Endothelial cell of umbilical vein (primary cell): ENCODE results near the gene TEX36. TPM values are rescaled to one million over a fixed set of nuclear protein-coding genes. Genes with fewer than 3 reads are reported as not detected.

Experiments used
- BruUV-seq: library from RNA; stranded (reverse); fragments of 400-500 nt; replicated peaks from 2 replicates; lab custom pipeline; 2021; lab: Mats Ljungman, UMichigan
- CTCF ChIA-PET: fragments of 300-600, 350-600 bp; sonication (Branson Sonifier 250); formaldehyde crosslinking; loops from one replicate; lab custom pipeline; 2021; ENCODE audit warnings: antibody characterized with exemption, inconsistent platforms; lab: Charles Lee
- POLR2A ChIA-PET: fragments of 300-600, 350-600 bp; sonication (Branson Sonifier 250); formaldehyde crosslinking; loops from one replicate; lab custom pipeline; 2021; ENCODE audit warnings: antibody characterized with exemption, inconsistent platforms; lab: Charles Lee
- DNase-seq: peaks from one replicate; pipeline ENCODE4 v3.0.0-alpha.2; 2011; ENCODE audit warnings: low read depth, low spot score
- FAIRE-seq: peaks from 2 replicates; lab custom pipeline; 2011; peaks lifted over from hg19 to GRCh38; lab: Jason Lieb, UNC
- H2AFZ ChIP-seq: 2 replicates; pipeline ENCODE4 v1.6.0; 2012; ENCODE audit warnings: low read depth, low read length, control low read depth, inconsistent platforms
- H3K27ac ChIP-seq: 2 replicates; pipeline ENCODE4 v1.5.1; 2011; ENCODE audit warnings: low read depth, mild to moderate bottlenecking, control low read depth, low read length, moderate library complexity; ENCODE audit not compliant: insufficient read depth
- H3K27me3 ChIP-seq, 2 experiments: 2 replicates each; pipeline versions ENCODE4 v1.6.0 to v1.6.1; 2011; ENCODE audit warnings: low read length in 2 of 2, mixed read lengths in 1 of 2; ENCODE audit not compliant: control insufficient read depth in 2 of 2, insufficient read depth in 2 of 2
- H3K36me3 ChIP-seq, 2 experiments: 2 replicates in 1 of 2; 3 replicates in 1 of 2; pipeline ENCODE4 v1.5.1; 2011; ENCODE audit warnings: low read length in 2 of 2, mild to moderate bottlenecking in 1 of 2, moderate library complexity in 1 of 2; ENCODE audit not compliant: control insufficient read depth in 2 of 2, insufficient read depth in 2 of 2; ENCODE audit errors: extremely low read depth in 1 of 2
- H3K4me1 ChIP-seq: 3 replicates; pipeline ENCODE4 v1.5.1; 2011; ENCODE audit warnings: mild to moderate bottlenecking, low read length; ENCODE audit not compliant: control insufficient read depth, insufficient read depth; ENCODE audit errors: extremely low read depth
- H3K4me2 ChIP-seq: 2 replicates; pipeline ENCODE4 v1.6.1; 2011; ENCODE audit warnings: low read length, control low read depth, mixed read lengths; ENCODE audit not compliant: insufficient read depth
- H3K4me3 ChIP-seq, 3 experiments: fragments of 200-600 bp in 1 of 3; sonication (generic), shearing (Covaris generic) in 1 of 3; replicated peaks in 1 of 3; 2 replicates each; pipeline ENCODE4 v1.5.1; 2011 to 2016; ENCODE audit warnings: control low read depth in 3 of 3, low read length in 3 of 3, mild to moderate bottlenecking in 2 of 3, inconsistent platforms in 1 of 3, low read depth in 1 of 3, moderate library complexity in 1 of 3; ENCODE audit not compliant: insufficient read depth in 1 of 3
- H3K79me2 ChIP-seq: 2 replicates; pipeline ENCODE4 v1.6.0; 2012; ENCODE audit warnings: low read length, inconsistent platforms; ENCODE audit not compliant: control insufficient read depth, insufficient read depth
- H3K9ac ChIP-seq: replicated peaks from 2 replicates; pipeline ENCODE3; 2011; ENCODE audit warnings: low read length, control low read depth; ENCODE audit not compliant: insufficient read depth; ENCODE audit errors: extremely low read depth
- H3K9me1 ChIP-seq: replicated peaks from 3 replicates; pipeline ENCODE4 v1.6.0; 2011; ENCODE audit warnings: mild to moderate bottlenecking, low read length; ENCODE audit not compliant: control insufficient read depth, insufficient read depth; ENCODE audit errors: extremely low read depth
- H3K9me3 ChIP-seq: replicated peaks from 2 replicates; pipeline ENCODE4 v1.5.1; 2012; ENCODE audit warnings: low read length, inconsistent platforms; ENCODE audit not compliant: control insufficient read depth, insufficient read depth
- H4K20me1 ChIP-seq: replicated peaks from 2 replicates; pipeline ENCODE3; 2011; ENCODE audit warnings: mild to moderate bottlenecking, low read length; ENCODE audit not compliant: control insufficient read depth, insufficient read depth; ENCODE audit errors: extremely low read depth
- CTCF ChIP-seq, 2 donors: IDR thresholded peaks; 1 replicate in 1 of 2; 2 replicates in 1 of 2; pipeline ENCODE4 v1.5.1; 2011; ENCODE audit warnings: low read length in 2 of 2, mild to moderate bottlenecking in 2 of 2, moderate library complexity in 2 of 2, control low read depth in 1 of 2, inconsistent platforms in 1 of 2, low read depth in 1 of 2; ENCODE audit not compliant: insufficient read depth in 1 of 2; ENCODE audit errors: extremely low read depth in 1 of 2
- EZH2 ChIP-seq: IDR thresholded peaks from 2 replicates; pipeline ENCODE4 v1.6.1; 2012; ENCODE audit warnings: borderline replicate concordance, low read depth, mild to moderate bottlenecking, moderate library complexity, low read length, inconsistent platforms; ENCODE audit not compliant: severe bottlenecking
- FOS ChIP-seq: IDR thresholded peaks from 2 replicates; pipeline ENCODE4 v1.6.1; 2011; ENCODE audit warnings: mild to moderate bottlenecking, low read length, moderate library complexity, borderline replicate concordance; ENCODE audit not compliant: insufficient read depth
- GATA2 ChIP-seq: IDR thresholded peaks from 2 replicates; pipeline ENCODE4 v1.7.0; 2011; ENCODE audit warnings: low read depth, mild to moderate bottlenecking, moderate library complexity, mixed read lengths, low read length; ENCODE audit not compliant: insufficient read length, insufficient read depth
- JUN ChIP-seq: IDR thresholded peaks from 2 replicates; pipeline ENCODE4 v1.6.1; 2011; ENCODE audit warnings: borderline replicate concordance, low read depth; ENCODE audit not compliant: insufficient read length, insufficient read depth
- MAX ChIP-seq: IDR thresholded peaks from 2 replicates; pipeline ENCODE4 v1.6.1; 2011; ENCODE audit not compliant: insufficient read depth, insufficient read length
- POLR2A ChIP-seq: IDR thresholded peaks from 2 replicates; pipeline ENCODE4 v1.6.1; 2012; ENCODE audit warnings: low read depth, mild to moderate bottlenecking, control low read depth, low read length
- dilution Hi-C: fragments of 300-500 bp; cut with MboI; formaldehyde crosslinking; loops from one replicate; pipeline ENCODE4 v1.15.0; 2019; ENCODE audit warnings: low sequenced_read_pairs; ENCODE audit not compliant: extremely low pct_ligation_motif_present
- intact Hi-C: fragments of 100-400 bp; cut with micrococcal nuclease; formaldehyde crosslinking; loops from one replicate; pipeline ENCODE4 v1.10.0; 2022
- polyA plus RNA-seq, 4 experiments: library from polyadenylated mRNA; depleted of rRNA in 3 of 4; stranded (reverse) in 3 of 4; unstranded in 1 of 4; fragments of >200 nt; gene quantifications; 2 replicates each; pipeline versions ENCODE4 v1.2.1 to v1.2.3, GENCODE V29; 2011 to 2012; ENCODE audit warnings: missing spikeins in 1 of 4
- total RNA-seq: library from RNA; stranded (reverse); gene quantifications from 2 replicates; pipeline ENCODE4 v1.2.3, GENCODE V29; 2021

The TEX36 gene
- total and polyA plus RNA-seq, 2 donors (not counting 3 experiments of a cell fraction or from before 2014, with no cell fraction given), result not detected

GRCh38 chr10:125727436-125727835 lies 44.5 kb upstream of the TEX36 start:
- ChIA-PET POLR2A (no interaction called here), CTCF (no interaction called here)
- FAIRE-seq (no peak), DNase-seq (no peak)
- dilution Hi-C loops (no loop called here), intact Hi-C loops (no loop called here)
- BruUV-seq, result no TSS peak
- Histone ChIP-seq H2AFZ (no peak overlapping the region), H3K4me3 (no peak overlapping the region), H3K36me3 (peaks cover 24 to 37% of the 10 kb centered on the region in 2 experiments), H3K9me3 (no peaks in the 10 kb centered on the region), H3K79me2 (no peaks in the 10 kb centered on the region), H3K27me3 (no peaks in the 10 kb centered on the region), H3K27ac (no peak overlapping the region), H3K9ac (no peak overlapping the region), H3K4me2 (no peak overlapping the region), H4K20me1 (no peaks in the 10 kb centered on the region), H3K4me1 (no peaks in the 10 kb centered on the region), H3K9me1 (no peaks in the 10 kb centered on the region)
- TF ChIP-seq JUN, result no peak
- TF ChIP-seq GATA2, result no peak
- TF ChIP-seq CTCF (IDR thresholded peaks at IDR 0.05; ENCODE audit: extremely low read depth in 1 of 2, insufficient read depth in 1 of 2, low read depth in 1 of 2, low read length in 2 of 2), result no peak
- no peak for TF ChIP-seq EZH2
- no peak for TF ChIP-seq MAX
- no peak for TF ChIP-seq POLR2A
- no peak for TF ChIP-seq FOS
